Measurements from ENCODE around the gene MYH11. TPM values are rescaled to one million over a fixed set of nuclear protein-coding genes. Genes with fewer than 3 reads are reported as not detected.
"Not testable (repeated sequence)": the region's sequence is repeated elsewhere in the genome, so short reads cannot be mapped to it uniquely, and the experiment has no call there.

MYH11 gene
- total RNA-seq, 1 donor from 2014 or later, result 21.6 TPM

- ATAC-seq, result no peak
These were observed 19.7 kb downstream of the MYH11 start for GRCh38 chr16:15836965-15837611.

- no peak for ATAC-seq
These were observed 20.8 kb downstream of the MYH11 start for GRCh38 chr16:15836074-15836473.

GRCh38 chr16:15835136-15835878 lies 21.5 kb downstream of the MYH11 start:
- ATAC-seq, result no peak

- no peak for ATAC-seq
These were observed 22.3 kb downstream of the MYH11 start for GRCh38 chr16:15834502-15834901.

GRCh38 chr16:15833541-15833940 lies 23.3 kb downstream of the MYH11 start:
- ATAC-seq, result no peak

GRCh38 chr16:15832241-15832640 lies 24.6 kb downstream of the MYH11 start:
- no peak for ATAC-seq

- ATAC-seq, result no peak
These were observed 25.9 kb downstream of the MYH11 start for GRCh38 chr16:15830832-15831451.

- ATAC-seq, result no peak
These were observed 27.4 kb downstream of the MYH11 start for GRCh38 chr16:15829460-15829859.

GRCh38 chr16:15827709-15828343 lies 29.0 kb downstream of the MYH11 start:
- no peak for ATAC-seq

- no peak for ATAC-seq
These were observed 29.5 kb downstream of the MYH11 start for GRCh38 chr16:15827299-15827698.

- no peak for ATAC-seq
These were observed 31.0 kb downstream of the MYH11 start for GRCh38 chr16:15825750-15826305.

- no peak for ATAC-seq
These were observed 33.9 kb downstream of the MYH11 start for GRCh38 chr16:15822957-15823356.

- no peak for ATAC-seq
These were observed 36.0 kb downstream of the MYH11 start for GRCh38 chr16:15820837-15821236.

GRCh38 chr16:15819046-15819445 lies 37.8 kb downstream of the MYH11 start:
- no peak for ATAC-seq

- ATAC-seq, result no peak
These were observed 39.4 kb downstream of the MYH11 start for GRCh38 chr16:15817446-15817845.

GRCh38 chr16:15816228-15816627 lies 40.6 kb downstream of the MYH11 start:
- no peak for ATAC-seq

- not testable (repeated sequence) for ATAC-seq
These were observed 44.5 kb downstream of the MYH11 start for GRCh38 chr16:15812401-15812750.

- peak; percentile 22 for ATAC-seq
These were observed 45.1 kb downstream of the MYH11 start for GRCh38 chr16:15811481-15812400.

- ATAC-seq, result no peak
These were observed 45.9 kb downstream of the MYH11 start for GRCh38 chr16:15810949-15811348.

- ATAC-seq, result no peak
These were observed 46.4 kb downstream of the MYH11 start for GRCh38 chr16:15810411-15810810.

- ATAC-seq, result not testable (repeated sequence)
These were observed 47.5 kb downstream of the MYH11 start for GRCh38 chr16:15809297-15809696.

GRCh38 chr16:15808071-15808470 lies 48.8 kb downstream of the MYH11 start:
- ATAC-seq, result no peak

Measured in esophagus mucosa (tissue), 1 donor.